Stimulated activated CD8-positive, alpha-beta memory T cell treated with anti-CD3 and anti-CD28 coated beads, Interleukin-15, amount 100 ng/mL, for 4 hours (primary cell): Measurements from ENCODE around the gene WNT5A.
"Not testable (repeated sequence)": the region's sequence is repeated elsewhere in the genome, so short reads cannot be mapped to it uniquely, and the experiment has no call there.

ENCODE experiments used
- DNase-seq, 2 donors: peaks; one replicate each; pipeline ENCODE4 v3.0.0-alpha.2; 2020; ENCODE audit warnings: low read depth in 2 of 2

Gene WNT5A

GRCh38 chr3:55505776-55506175 is 18.7 kb upstream of the WNT5A start:
- no peak for DNase-seq

DNA sequence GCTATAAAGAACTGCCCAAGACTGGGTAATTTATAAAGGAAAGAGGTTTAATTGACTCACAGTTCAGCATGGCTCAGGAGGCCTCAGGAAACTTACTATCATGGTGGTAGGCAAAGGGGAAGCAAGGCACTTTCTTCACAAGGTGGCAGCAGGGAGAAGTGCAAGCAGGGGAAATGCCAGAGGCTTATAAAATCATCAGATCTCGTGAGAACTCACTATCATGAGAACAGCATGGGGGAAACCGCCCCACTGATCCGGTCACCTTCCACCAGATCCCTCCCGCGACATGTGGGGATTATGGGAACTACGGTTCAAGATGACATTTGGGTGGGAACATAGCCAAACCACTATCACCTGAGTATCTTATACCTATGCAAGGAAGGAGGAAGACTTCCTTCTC is 18.0 kb upstream of the WNT5A start:
- not testable (repeated sequence) for DNase-seq

DNA sequence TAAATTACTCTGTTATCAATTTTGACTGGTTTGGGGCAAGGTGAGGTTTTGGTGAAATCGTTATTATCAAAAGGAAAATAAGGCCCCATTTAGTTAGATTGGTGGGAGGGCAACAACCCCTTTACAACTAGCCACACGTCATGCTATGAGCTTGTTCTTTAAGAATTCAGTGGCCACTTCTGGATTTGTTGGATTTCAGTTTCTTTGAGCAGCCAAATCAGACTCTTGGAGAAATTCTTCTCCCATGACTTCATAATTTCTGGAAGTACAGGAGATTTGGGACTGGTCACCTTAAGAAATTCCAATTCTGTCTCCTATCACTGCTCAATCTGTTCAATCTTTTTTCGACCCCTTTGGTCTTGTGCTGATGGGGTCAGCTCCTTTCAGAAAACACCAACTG is 14.8 kb upstream of the WNT5A start:
- DNase-seq: no peak

DNA sequence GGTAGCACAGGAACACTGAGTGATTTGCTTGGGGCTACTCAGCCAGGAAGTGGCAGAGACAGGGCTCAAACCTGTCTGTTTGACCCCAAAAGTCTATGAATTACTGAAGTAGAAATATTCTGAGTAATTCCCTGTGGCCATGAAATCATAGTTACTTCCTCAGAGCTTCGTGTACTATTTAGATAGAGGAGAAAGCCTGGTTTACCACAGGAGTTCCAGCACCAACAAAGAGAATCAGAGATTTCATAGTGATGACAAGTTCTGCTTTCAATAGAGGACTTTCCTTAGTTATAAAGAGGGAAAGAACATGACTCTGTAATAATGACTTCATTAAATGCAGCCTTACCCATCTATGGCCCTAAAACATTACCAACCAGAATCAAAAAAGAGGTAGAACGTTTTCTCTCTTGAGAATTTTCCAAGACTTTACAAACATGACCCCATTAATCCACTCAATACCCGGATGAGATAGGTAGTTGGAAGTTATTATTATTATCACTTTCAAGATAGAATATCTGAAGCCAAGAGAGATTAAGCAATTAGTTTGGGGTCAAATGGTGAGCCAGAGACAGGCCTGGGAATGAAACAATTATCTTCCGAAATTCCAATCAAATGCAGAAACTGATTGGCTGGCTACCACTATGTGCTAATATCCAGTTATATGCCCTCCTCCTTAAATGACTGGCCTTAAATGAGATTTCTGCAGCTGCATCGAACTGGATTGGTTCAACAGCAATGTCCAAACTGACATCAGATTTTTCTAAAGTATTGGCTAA is 13.6 kb upstream of the WNT5A start:
- no peak for DNase-seq

DNA sequence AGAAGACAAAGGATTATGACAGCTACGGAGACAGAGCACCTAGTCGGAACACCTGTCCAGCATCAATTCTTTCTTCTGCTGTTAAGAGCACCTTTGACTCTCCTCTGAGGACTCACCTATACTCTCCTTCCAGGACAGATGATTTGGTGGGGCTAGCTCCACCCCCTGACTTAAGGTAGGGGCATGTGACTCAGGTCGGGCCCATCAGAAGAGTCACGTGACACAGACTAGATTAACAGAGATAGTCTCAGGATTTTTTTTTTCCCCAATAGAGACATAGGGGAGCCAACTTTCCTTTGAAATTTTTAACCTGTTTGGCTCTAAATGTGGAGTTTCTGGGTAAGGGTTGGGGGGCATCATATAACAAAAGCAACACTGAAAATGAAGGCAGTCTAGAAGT is 11.4 kb upstream of the WNT5A start:
- no peak for DNase-seq

- DNase-seq: no peak
Measured at GRCh38 chr3:55497250-55497649, 10.1 kb upstream of the WNT5A start.

DNA sequence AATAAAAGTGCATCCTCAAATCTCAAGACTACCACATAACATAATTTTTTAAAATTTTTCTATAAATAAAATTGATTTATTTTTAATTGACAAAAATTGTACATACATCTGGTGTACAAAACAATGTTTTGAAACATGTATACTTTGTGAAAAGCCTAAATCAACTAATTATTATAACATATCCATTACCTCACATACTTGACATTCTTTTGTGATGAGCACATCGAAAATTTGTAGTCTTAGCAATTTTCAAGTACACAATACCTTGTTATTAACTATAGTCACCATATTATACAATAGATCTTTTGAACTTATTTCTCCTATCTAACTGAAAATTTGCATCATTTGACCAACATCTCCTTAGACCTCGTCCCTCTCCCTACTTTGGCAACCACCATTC is 7.9 kb upstream of the WNT5A start:
- no peak for DNase-seq

- no peak for DNase-seq
Measured at GRCh38 chr3:55492976-55493375, 5.9 kb upstream of the WNT5A start.

GRCh38 chr3:55491296-55491816 is 4.2 kb upstream of the WNT5A start:
- DNase-seq: no peak

DNA sequence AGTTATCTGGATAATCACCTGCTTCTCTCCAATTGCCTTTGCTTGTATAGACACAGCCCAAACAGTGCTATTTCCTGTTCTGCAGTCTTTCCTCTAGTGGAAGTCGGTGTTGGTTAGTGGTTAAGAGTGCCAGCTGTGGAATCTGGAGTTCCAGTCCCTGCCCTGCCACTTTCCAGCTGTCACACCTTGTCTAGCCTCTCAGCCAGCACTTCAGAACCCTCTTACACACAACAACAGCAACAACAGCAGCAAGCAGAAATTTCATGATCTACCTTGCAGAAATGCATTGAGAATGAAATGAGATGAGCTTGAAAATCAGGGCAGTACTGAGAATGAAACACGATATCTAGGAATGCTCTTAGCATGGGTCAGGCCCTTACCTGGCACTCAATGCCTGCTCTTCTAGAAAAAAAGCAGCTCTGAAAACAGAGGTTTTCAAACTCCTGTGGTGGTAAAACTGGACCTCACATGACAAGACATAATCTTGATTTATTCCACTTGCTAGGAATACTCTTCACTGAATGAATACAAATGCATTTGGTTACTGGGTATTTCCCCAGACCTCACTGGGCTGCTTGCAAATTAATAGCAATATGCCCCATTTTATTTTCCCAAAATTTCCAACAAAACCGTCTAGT is 3.3 kb upstream of the WNT5A start:
- DNase-seq: no peak

GRCh38 chr3:55489798-55490132 is 2.7 kb upstream of the WNT5A start:
- no peak for DNase-seq

DNA sequence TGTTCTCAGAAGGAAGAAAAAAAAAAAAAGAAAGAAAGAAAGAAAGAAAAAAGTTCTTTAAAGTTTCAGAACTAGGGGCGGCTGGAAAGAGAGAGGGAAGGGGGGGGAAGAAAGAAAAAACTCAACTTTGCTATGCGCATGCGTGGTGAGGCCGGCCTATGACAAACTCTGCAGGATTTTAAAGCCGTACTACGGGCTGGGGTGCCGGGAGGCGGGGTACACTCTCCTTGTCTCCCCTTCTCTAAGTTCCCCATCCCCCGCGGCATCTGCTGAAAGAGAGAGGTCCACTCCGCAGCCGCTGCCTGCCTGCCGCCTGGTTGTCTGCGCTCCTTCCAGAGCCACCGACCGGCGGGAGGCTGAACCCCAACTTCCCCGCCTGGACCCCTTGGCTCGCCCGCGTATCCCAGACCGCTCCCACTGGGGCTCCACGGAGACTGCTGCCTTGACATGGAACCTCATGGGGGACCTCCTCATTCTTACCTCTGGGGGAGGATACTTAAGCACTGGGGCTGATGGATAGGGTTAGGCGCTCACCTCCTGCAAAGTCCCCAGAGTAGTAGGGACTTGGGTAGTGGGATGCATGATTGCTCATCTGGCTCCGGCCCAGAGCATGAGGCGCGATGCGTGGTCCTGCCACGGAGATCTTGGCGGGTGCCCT is 1.4 kb upstream of the WNT5A start:
- DNase-seq: no peak

- DNase-seq: no peak
Measured at GRCh38 chr3:55487381-55488241, 505 bp upstream of the WNT5A start.

- no peak for DNase-seq
Measured at GRCh38 chr3:55486101-55486856, 827 bp downstream of the WNT5A start.

DNA sequence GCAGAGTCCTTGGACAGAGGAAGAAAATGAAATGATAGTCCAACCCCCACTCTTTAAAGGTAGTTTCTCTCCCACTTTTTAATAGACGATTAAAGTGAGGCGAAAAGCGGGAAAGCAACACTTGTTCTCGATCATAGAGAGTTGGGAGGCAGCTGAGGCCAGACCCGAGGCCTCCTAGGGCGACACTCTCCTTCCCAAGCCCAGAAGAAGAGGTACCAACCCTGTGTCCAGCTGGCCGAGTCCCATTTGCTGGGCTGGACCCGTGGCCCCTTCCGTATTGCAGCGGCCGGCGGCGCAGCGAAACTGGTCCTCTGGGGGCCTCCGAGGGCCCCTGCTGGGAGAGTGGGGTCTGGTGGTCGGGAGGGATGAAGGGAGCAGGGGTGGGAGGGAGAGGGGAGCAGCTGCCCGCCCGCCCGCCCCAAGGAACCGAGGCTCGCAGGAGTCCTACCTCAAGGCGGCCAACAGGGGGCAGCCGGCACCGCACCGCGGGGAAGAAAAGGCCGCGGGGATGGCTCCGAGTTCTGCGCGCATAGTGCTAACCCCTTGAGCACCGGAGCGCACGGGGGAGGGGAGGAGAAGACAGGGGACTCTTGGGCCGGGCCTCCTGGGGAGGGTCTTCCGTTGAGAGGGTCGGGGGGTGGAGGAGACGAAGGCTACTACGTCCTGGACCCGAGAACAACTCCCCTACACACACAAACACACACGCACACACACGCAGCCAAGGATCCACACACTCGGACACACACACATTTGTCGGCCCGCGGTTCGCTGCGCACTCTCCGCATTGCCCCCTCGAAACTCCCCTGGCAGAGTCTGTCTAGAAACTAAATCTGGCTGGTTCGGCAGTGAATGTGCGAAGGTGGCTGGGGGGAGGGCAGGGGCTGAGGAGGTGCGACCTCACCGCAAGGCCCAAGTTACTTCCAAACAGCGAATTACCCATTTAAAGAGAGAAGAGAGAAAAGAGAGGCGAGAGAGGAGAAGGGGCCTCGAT is 2.0 kb downstream of the WNT5A start:
- no peak for DNase-seq

DNA sequence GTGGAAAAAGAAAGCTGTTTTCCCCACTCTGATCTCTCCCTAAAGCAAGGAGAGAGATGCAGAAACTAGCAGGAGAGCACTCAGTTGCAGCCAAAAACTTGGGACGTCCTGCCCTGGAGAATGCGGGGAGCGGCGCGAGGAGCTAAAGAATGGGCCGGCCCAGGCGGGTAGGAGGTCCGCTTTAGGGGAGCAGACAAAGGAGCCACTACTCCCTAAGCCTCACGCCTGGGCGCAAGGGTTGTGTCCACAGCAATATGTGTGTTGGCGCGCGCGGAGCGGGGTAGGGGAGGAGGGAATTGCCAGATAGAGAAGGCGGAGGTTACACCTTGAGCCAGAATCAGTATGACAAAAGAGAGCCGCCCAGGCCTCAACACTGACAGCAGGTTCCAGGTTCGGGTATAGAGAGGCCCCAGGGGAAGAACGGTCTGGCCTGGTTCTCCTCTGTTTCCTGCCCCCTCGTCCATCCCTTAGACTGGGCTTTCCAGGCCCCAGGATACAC is 2.9 kb downstream of the WNT5A start:
- no peak for DNase-seq

GRCh38 chr3:55483196-55484095 is 3.7 kb downstream of the WNT5A start:
- no peak for DNase-seq

GRCh38 chr3:55482496-55483195 is 4.5 kb downstream of the WNT5A start:
- DNase-seq: no peak
